ENCODE results near the gene PATJ.
A peak's percentile ranks its signal among the peaks of the same experiment; 100 is the strongest.

GRCh38 chr1:61853583-61853982, 111.3 kb downstream of the PATJ start:
- TF ChIP-seq CTCF (IDR thresholded peaks at IDR 0.05), result peak in 2 of 4 donors; percentile 4 to 7
- TF ChIP-seq POLR2A (IDR thresholded peaks at IDR 0.05), result no peak
